ENCODE measurements around the gene TIMM21. TPM values are rescaled to one million over a fixed set of nuclear protein-coding genes. Genes with fewer than 3 reads are reported as not detected.

TIMM21 gene
- total and polyA plus RNA-seq, 9 of the 15 experiments (the other 6 are each of a cell fraction or from before 2014, with no cell fraction given): 54.7 to 229 (median 83.3) TPM

GRCh38 chr18:74116633-74117554, 31.4 kb upstream of the TIMM21 start (continued):
- TF ChIP-seq CTCF (IDR thresholded peaks at IDR 0.05 in 2 of 3, conservative IDR thresholded peaks at IDR 0.05 in 1 of 3; ENCODE audit: insufficient read depth in 2 of 3, low read depth in 1 of 3, low read length in 3 of 3) (peak; percentile 22 to 65 (median 39); a peak in 3 of 6 replicates), GATA2 (CRISPR knock-in tag; IDR thresholded peaks at IDR 0.05) (no peak)
- TF ChIP-seq, protein P1, sequence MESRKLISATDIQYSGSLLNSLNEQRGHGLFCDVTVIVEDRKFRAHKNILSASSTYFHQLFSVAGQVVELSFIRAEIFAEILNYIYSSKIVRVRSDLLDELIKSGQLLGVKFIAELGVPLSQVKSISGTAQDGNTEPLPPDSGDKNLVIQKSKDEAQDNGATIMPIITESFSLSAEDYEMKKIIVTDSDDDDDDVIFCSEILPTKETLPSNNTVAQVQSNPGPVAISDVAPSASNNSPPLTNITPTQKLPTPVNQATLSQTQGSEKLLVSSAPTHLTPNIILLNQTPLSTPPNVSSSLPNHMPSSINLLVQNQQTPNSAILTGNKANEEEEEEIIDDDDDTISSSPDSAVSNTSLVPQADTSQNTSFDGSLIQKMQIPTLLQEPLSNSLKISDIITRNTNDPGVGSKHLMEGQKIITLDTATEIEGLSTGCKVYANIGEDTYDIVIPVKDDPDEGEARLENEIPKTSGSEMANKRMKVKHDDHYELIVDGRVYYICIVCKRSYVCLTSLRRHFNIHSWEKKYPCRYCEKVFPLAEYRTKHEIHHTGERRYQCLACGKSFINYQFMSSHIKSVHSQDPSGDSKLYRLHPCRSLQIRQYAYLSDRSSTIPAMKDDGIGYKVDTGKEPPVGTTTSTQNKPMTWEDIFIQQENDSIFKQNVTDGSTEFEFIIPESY (CRISPR knock-in tag; IDR thresholded peaks at IDR 0.05): no peak

- no peaks in the 10 kb centered on the region for H3K9me3 ChIP-seq (replicated peaks; ENCODE audit: control insufficient read depth, insufficient read depth, low read depth, low read length)
- H3K27me3 ChIP-seq (ENCODE audit: control insufficient read depth in 2 of 2, insufficient read depth in 2 of 2, low read length in 2 of 2): peaks cover 6 to 19% of the 10 kb centered on the region in 2 experiments; a peak in 3 of 5 replicates
- H3K4me3 ChIP-seq: no peak overlapping the region
- ChIA-PET CTCF (ENCODE audit: low intra/inter-chr PET ratio) (no interaction called here), POLR2A (no interaction called here)
- H4K20me1 ChIP-seq (replicated peaks; ENCODE audit: control insufficient read depth, insufficient read depth, low read length): no peaks in the 10 kb centered on the region
- DNase-seq (ENCODE audit: extremely low read depth in 1 of 4, low spot score in 3 of 4): no peak
- no peaks in the 10 kb centered on the region for H3K4me1 ChIP-seq (replicated peaks in 1 of 2; ENCODE audit: control insufficient read depth in 2 of 2, insufficient read depth in 2 of 2, low read length in 2 of 2)
- BruUV-seq (replicated peaks): no TSS peak
- H2AFZ ChIP-seq (ENCODE audit: low read depth, low read length): no peak overlapping the region
- intact Hi-C loops (cut with micrococcal nuclease): no loop called here
- WGBS (ENCODE audit: insufficient coverage, low coverage, missing lambda C conversion rate): 1% methylated on average over 6 of the region's 6 CpGs
- H3K9ac ChIP-seq (ENCODE audit: insufficient read depth in 1 of 2, low read depth in 2 of 2, low read length in 2 of 2): no peak overlapping the region
- H3K36me3 ChIP-seq (ENCODE audit: control insufficient read depth, insufficient read depth, low read length): no peaks in the 10 kb centered on the region
- in situ Hi-C loops (cut with MboI): no loop called here
- FAIRE-seq: no peak
- H3K9me1 ChIP-seq (ENCODE audit: control insufficient read depth, insufficient read depth, low read length): no peaks in the 10 kb centered on the region
- no peak for TF ChIP-seq EP400 (IDR thresholded peaks at IDR 0.05)
- TF ChIP-seq CEBPB (tag; IDR thresholded peaks at IDR 0.05): peak; percentile 33; the same call in 1 of the 2 replicates
- TF ChIP-seq, protein P2, sequence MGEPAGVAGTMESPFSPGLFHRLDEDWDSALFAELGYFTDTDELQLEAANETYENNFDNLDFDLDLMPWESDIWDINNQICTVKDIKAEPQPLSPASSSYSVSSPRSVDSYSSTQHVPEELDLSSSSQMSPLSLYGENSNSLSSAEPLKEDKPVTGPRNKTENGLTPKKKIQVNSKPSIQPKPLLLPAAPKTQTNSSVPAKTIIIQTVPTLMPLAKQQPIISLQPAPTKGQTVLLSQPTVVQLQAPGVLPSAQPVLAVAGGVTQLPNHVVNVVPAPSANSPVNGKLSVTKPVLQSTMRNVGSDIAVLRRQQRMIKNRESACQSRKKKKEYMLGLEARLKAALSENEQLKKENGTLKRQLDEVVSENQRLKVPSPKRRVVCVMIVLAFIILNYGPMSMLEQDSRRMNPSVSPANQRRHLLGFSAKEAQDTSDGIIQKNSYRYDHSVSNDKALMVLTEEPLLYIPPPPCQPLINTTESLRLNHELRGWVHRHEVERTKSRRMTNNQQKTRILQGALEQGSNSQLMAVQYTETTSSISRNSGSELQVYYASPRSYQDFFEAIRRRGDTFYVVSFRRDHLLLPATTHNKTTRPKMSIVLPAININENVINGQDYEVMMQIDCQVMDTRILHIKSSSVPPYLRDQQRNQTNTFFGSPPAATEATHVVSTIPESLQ (CRISPR knock-in tag; IDR thresholded peaks at IDR 0.05): no peak
- H3K27ac ChIP-seq (ENCODE audit: extremely low read depth, low read depth, low read length): no peak overlapping the region
- H3K4me2 ChIP-seq (ENCODE audit: insufficient read depth, low read length): no peak overlapping the region
- no peak for ATAC-seq
- H3K79me2 ChIP-seq (ENCODE audit: control insufficient read depth, insufficient read depth, low read length): no peaks in the 10 kb centered on the region
Observed at GRCh38 chr18:74123200-74123599, 25.1 kb upstream of the TIMM21 start.

Data from K562 (cell line).